WTC11 (cell line): ENCODE measurements around the gene SF3B1. TPM values are rescaled to one million over a fixed set of nuclear protein-coding genes. Genes with fewer than 3 reads are reported as not detected.

Source experiments
- ATAC-seq: fragments of 200-7000 bp; cut with Tn5 transposase; 2 replicates; pipeline ENCODE4 v1.10.0; 2021; ENCODE audit warnings: mild to moderate bottlenecking, moderate library complexity
- CTCF ChIA-PET: fragments of 300-600 bp; sonication (Branson Sonifier 250); formaldehyde crosslinking; loops from one replicate; lab custom pipeline; 2021; ENCODE audit warnings: antibody characterized with exemption; lab: Charles Lee
- POLR2A ChIA-PET: fragments of 350-600 bp; sonication (Branson Sonifier 250); formaldehyde crosslinking; loops from one replicate; lab custom pipeline; 2021; ENCODE audit warnings: antibody characterized with exemption; lab: Charles Lee
- DNase-seq: peaks from one replicate; pipeline ENCODE4 v3.0.0; 2021; ENCODE audit warnings: low spot score
- H3K27ac Mint-ChIP-seq: 2 replicates; pipeline ENCODE4 v1.8.0; 2021; ENCODE audit warnings: mixed read lengths
- H3K27me3 Mint-ChIP-seq: 2 replicates; pipeline ENCODE4 v1.8.0; 2021; ENCODE audit warnings: low read depth, mild to moderate bottlenecking, moderate library complexity, mixed read lengths
- H3K36me3 Mint-ChIP-seq: 2 replicates; pipeline ENCODE4 v1.8.0; 2021; ENCODE audit warnings: mixed read lengths
- H3K4me1 Mint-ChIP-seq: 2 replicates; pipeline ENCODE4 v1.8.0; 2022; ENCODE audit warnings: mixed read lengths
- H3K4me3 Mint-ChIP-seq: 2 replicates; pipeline ENCODE4 v1.8.0; 2021; ENCODE audit warnings: mild to moderate bottlenecking, moderate library complexity, mixed read lengths
- H3K9me3 Mint-ChIP-seq: 2 replicates; pipeline ENCODE4 v1.8.0; 2021; ENCODE audit warnings: mixed read lengths
- ATF1 ChIP-seq: sonication (generic); formaldehyde crosslinking; IDR thresholded peaks from 2 replicates; pipeline ENCODE4 v1.8.1; 2023; ENCODE audit warnings: mild to moderate bottlenecking, moderate library complexity, missing genetic modification reagents
- FOXK1 ChIP-seq: sonication (generic); formaldehyde crosslinking; IDR thresholded peaks from 2 replicates; pipeline ENCODE4 v1.8.0; 2022; ENCODE audit warnings: mild to moderate bottlenecking, moderate library complexity, missing genetic modification reagents
- HMGA2 ChIP-seq: fragments of 250-450 bp; sonication (Bioruptor Pico); IDR thresholded peaks from 2 replicates; pipeline ENCODE4 v1.4.0; 2021; ENCODE audit warnings: mild to moderate bottlenecking, moderate library complexity
- MYBL2 ChIP-seq: sonication (generic); formaldehyde crosslinking; IDR thresholded peaks from 2 replicates; pipeline ENCODE4 v1.8.1; 2023; ENCODE audit warnings: mild to moderate bottlenecking, moderate library complexity, missing genetic modification reagents
- NR1H2 ChIP-seq: sonication (generic); formaldehyde crosslinking; IDR thresholded peaks from 2 replicates; pipeline ENCODE4 v1.9.0; 2021; ENCODE audit warnings: mild to moderate bottlenecking, moderate library complexity, missing genetic modification reagents
- RORB ChIP-seq: fragments of 250-450 bp; sonication (Bioruptor Pico); IDR thresholded peaks from 2 replicates; pipeline ENCODE4 v1.9.0; 2021; ENCODE audit warnings: mild to moderate bottlenecking
- TEAD4 ChIP-seq: sonication (generic); formaldehyde crosslinking; IDR thresholded peaks from 2 replicates; pipeline ENCODE4 v1.8.0; 2022; ENCODE audit warnings: mild to moderate bottlenecking, missing genetic modification reagents
- ZNF263 ChIP-seq: sonication (generic); formaldehyde crosslinking; IDR thresholded peaks from 2 replicates; pipeline ENCODE4 v1.8.1; 2022; ENCODE audit warnings: low read depth, mild to moderate bottlenecking, moderate library complexity, missing genetic modification reagents
- ZNF671 ChIP-seq: fragments of 250-450 bp; sonication (Bioruptor Pico); IDR thresholded peaks from 2 replicates; pipeline ENCODE4 v1.8.0; 2021; ENCODE audit warnings: mild to moderate bottlenecking
- total RNA-seq: library from RNA; stranded (reverse); gene quantifications from 3 replicates; pipeline ENCODE4 v1.2.3, GENCODE V29; 2021
- TF ChIP-seq, protein P1 (sequence below): fragments of 250-450 bp; sonication (Bioruptor Pico); IDR thresholded peaks from 2 replicates; pipeline ENCODE4 v1.9.0; 2021; ENCODE audit warnings: mild to moderate bottlenecking, borderline replicate concordance
- TF ChIP-seq, protein P2 (sequence below): sonication (generic); formaldehyde crosslinking; IDR thresholded peaks from 2 replicates; pipeline ENCODE4 v1.8.0; 2023; ENCODE audit warnings: missing genetic modification reagents
- TF ChIP-seq, protein P3 (sequence below): fragments of 200-600 bp; IDR thresholded peaks from 2 replicates; pipeline ENCODE4 v1.8.0; 2022; ENCODE audit warnings: antibody characterized with exemption
- TF ChIP-seq, protein P4 (sequence below): sonication (generic); formaldehyde crosslinking; IDR thresholded peaks from 2 replicates; pipeline ENCODE4 v1.8.1; 2023; ENCODE audit warnings: mild to moderate bottlenecking, missing genetic modification reagents, moderate library complexity
- TF ChIP-seq, protein P5 (sequence below): sonication (generic); formaldehyde crosslinking; IDR thresholded peaks from 2 replicates; pipeline ENCODE4 v1.8.0; 2022; ENCODE audit warnings: missing genetic modification reagents
- TF ChIP-seq, protein P6 (sequence below): fragments of 250-450 bp; sonication (Bioruptor Pico); conservative IDR thresholded peaks from 2 replicates; pipeline ENCODE4 v1.9.0; 2021; ENCODE audit warnings: mild to moderate bottlenecking
- TF ChIP-seq, protein P7 (sequence below): sonication (generic); formaldehyde crosslinking; IDR thresholded peaks from 2 replicates; pipeline ENCODE4 v1.8.1; 2022; ENCODE audit warnings: low read depth, mild to moderate bottlenecking, moderate library complexity, missing genetic modification reagents, borderline replicate concordance

The SF3B1 gene
- total RNA-seq, 1 experiment from 2014 or later, result 321 TPM

DNA sequence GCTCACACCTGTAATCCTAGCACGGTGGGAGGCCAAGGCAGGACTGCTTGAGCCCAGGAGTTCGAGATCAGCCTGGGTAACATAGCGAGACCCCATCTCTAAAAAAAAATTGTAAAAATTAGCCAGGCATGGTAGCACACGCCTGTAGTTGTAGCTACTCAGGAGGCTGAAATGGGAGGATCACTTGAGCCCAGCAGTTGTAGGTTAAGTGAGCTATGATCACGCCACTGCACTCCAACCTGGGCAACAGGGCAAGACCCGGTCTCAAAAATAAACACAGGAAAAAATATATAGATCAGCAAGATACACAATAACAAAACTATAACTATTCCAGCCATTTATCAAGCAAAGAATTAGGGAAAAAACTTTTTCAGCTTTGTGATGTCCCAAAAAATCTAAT, 3.0 kb downstream of the SF3B1 start (continued):
- TF ChIP-seq, protein P1, sequence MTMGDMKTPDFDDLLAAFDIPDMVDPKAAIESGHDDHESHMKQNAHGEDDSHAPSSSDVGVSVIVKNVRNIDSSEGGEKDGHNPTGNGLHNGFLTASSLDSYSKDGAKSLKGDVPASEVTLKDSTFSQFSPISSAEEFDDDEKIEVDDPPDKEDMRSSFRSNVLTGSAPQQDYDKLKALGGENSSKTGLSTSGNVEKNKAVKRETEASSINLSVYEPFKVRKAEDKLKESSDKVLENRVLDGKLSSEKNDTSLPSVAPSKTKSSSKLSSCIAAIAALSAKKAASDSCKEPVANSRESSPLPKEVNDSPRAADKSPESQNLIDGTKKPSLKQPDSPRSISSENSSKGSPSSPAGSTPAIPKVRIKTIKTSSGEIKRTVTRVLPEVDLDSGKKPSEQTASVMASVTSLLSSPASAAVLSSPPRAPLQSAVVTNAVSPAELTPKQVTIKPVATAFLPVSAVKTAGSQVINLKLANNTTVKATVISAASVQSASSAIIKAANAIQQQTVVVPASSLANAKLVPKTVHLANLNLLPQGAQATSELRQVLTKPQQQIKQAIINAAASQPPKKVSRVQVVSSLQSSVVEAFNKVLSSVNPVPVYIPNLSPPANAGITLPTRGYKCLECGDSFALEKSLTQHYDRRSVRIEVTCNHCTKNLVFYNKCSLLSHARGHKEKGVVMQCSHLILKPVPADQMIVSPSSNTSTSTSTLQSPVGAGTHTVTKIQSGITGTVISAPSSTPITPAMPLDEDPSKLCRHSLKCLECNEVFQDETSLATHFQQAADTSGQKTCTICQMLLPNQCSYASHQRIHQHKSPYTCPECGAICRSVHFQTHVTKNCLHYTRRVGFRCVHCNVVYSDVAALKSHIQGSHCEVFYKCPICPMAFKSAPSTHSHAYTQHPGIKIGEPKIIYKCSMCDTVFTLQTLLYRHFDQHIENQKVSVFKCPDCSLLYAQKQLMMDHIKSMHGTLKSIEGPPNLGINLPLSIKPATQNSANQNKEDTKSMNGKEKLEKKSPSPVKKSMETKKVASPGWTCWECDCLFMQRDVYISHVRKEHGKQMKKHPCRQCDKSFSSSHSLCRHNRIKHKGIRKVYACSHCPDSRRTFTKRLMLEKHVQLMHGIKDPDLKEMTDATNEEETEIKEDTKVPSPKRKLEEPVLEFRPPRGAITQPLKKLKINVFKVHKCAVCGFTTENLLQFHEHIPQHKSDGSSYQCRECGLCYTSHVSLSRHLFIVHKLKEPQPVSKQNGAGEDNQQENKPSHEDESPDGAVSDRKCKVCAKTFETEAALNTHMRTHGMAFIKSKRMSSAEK, result no peak
- TF ChIP-seq NR1H2 (CRISPR knock-in tag), result no peak

DNA sequence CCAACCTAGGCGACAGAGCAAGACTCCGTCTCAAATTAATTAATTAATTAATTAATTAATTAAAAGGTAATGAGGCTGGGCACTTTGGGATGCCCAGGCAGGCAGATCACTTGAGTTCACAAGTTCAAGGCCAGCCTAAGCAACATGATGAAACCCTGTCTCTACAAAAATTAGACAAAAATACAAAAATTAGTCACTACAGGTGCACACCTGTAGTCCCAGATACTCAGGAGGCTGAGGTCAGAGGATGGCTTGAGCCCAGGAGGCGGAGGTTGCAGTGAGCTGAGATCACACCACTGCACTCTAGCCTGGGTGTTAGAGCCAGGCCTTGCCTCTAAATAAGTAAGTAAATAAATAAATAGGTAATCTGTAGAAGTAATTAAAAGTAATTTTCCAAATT, 6.8 kb downstream of the SF3B1 start:
- TF ChIP-seq, protein P2, sequence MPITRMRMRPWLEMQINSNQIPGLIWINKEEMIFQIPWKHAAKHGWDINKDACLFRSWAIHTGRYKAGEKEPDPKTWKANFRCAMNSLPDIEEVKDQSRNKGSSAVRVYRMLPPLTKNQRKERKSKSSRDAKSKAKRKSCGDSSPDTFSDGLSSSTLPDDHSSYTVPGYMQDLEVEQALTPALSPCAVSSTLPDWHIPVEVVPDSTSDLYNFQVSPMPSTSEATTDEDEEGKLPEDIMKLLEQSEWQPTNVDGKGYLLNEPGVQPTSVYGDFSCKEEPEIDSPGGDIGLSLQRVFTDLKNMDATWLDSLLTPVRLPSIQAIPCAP (CRISPR knock-in tag), result no peak
- TF ChIP-seq, protein P3, sequence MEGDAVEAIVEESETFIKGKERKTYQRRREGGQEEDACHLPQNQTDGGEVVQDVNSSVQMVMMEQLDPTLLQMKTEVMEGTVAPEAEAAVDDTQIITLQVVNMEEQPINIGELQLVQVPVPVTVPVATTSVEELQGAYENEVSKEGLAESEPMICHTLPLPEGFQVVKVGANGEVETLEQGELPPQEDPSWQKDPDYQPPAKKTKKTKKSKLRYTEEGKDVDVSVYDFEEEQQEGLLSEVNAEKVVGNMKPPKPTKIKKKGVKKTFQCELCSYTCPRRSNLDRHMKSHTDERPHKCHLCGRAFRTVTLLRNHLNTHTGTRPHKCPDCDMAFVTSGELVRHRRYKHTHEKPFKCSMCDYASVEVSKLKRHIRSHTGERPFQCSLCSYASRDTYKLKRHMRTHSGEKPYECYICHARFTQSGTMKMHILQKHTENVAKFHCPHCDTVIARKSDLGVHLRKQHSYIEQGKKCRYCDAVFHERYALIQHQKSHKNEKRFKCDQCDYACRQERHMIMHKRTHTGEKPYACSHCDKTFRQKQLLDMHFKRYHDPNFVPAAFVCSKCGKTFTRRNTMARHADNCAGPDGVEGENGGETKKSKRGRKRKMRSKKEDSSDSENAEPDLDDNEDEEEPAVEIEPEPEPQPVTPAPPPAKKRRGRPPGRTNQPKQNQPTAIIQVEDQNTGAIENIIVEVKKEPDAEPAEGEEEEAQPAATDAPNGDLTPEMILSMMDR, result no peak
- Mint-ChIP-seq H3K4me1 (peaks cover 51% of the 10 kb centered on the region), H3K36me3 (peaks cover 21% of the 10 kb centered on the region), H3K9me3 (no peaks in the 10 kb centered on the region), H3K27ac (no peak overlapping the region), H3K27me3 (no peaks in the 10 kb centered on the region), H3K4me3 (no peak overlapping the region)
- ATAC-seq (no peak), DNase-seq (no peak)
- ChIA-PET POLR2A (no interaction called here), CTCF (no interaction called here)

DNA sequence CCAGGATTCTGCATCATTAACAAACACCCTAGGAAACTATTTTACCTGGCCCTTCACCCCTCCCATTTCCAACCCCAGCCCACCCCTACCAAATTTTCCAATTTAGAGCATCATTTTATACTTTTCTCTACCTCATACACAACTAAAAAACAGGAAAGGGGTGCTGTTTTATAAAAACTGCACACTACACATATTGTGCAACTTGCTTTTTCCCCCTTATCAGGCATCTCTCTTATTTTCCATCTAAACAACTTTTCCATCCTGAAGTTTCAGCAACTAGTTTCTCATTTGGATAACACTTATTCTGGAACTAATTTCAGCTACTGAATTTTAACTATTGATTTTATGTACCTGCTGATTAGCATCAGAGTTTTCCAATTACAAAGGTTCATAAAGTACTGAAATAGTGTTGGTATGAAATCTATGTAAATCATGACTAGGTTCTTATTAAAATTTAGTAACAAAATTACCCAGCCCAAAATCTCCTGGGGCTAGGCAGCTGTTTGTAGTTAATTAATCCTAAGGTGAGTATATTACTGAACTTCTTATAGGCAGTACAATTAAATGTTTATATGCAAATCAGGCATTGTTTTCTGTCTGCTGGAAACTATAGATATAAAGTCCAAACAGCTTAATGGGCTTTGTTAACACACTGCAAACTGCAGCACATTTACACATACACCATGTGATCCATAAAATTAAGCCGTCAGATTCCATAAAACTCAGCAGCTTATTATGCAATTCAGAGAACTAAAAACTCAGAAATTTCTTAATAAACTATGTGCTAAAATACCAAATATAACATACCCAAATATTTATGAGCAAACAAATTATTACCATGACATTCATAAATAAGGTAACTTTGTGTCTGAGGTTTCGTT, 7.9 kb downstream of the SF3B1 start:
- Mint-ChIP-seq H3K27ac (peak overlapping the region; percentile 57), H3K36me3 (peaks cover 23% of the 10 kb centered on the region), H3K9me3 (no peaks in the 10 kb centered on the region), H3K27me3 (no peaks in the 10 kb centered on the region), H3K4me1 (peaks cover 41% of the 10 kb centered on the region), H3K4me3 (no peak overlapping the region)
- no peak for DNase-seq
- ATAC-seq, result no peak
- ChIA-PET POLR2A (no interaction called here), CTCF (no interaction called here)
- TF ChIP-seq ZNF671 (CRISPR knock-in tag), result no peak
- no peak for TF ChIP-seq MYBL2 (CRISPR knock-in tag)
- no peak for TF ChIP-seq HMGA2
- TF ChIP-seq ATF1, result no peak
- no peak for TF ChIP-seq RORB (CRISPR knock-in tag)
- no peak for TF ChIP-seq FOXK1 (CRISPR knock-in tag)
- TF ChIP-seq, protein P4, sequence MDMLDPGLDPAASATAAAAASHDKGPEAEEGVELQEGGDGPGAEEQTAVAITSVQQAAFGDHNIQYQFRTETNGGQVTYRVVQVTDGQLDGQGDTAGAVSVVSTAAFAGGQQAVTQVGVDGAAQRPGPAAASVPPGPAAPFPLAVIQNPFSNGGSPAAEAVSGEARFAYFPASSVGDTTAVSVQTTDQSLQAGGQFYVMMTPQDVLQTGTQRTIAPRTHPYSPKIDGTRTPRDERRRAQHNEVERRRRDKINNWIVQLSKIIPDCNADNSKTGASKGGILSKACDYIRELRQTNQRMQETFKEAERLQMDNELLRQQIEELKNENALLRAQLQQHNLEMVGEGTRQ (CRISPR knock-in tag), result no peak
- TF ChIP-seq, protein P5, sequence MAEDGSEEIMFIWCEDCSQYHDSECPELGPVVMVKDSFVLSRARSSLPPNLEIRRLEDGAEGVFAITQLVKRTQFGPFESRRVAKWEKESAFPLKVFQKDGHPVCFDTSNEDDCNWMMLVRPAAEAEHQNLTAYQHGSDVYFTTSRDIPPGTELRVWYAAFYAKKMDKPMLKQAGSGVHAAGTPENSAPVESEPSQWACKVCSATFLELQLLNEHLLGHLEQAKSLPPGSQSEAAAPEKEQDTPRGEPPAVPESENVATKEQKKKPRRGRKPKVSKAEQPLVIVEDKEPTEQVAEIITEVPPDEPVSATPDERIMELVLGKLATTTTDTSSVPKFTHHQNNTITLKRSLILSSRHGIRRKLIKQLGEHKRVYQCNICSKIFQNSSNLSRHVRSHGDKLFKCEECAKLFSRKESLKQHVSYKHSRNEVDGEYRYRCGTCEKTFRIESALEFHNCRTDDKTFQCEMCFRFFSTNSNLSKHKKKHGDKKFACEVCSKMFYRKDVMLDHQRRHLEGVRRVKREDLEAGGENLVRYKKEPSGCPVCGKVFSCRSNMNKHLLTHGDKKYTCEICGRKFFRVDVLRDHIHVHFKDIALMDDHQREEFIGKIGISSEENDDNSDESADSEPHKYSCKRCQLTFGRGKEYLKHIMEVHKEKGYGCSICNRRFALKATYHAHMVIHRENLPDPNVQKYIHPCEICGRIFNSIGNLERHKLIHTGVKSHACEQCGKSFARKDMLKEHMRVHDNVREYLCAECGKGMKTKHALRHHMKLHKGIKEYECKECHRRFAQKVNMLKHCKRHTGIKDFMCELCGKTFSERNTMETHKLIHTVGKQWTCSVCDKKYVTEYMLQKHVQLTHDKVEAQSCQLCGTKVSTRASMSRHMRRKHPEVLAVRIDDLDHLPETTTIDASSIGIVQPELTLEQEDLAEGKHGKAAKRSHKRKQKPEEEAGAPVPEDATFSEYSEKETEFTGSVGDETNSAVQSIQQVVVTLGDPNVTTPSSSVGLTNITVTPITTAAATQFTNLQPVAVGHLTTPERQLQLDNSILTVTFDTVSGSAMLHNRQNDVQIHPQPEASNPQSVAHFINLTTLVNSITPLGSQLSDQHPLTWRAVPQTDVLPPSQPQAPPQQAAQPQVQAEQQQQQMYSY (CRISPR knock-in tag), result no peak
- TF ChIP-seq, protein P6, sequence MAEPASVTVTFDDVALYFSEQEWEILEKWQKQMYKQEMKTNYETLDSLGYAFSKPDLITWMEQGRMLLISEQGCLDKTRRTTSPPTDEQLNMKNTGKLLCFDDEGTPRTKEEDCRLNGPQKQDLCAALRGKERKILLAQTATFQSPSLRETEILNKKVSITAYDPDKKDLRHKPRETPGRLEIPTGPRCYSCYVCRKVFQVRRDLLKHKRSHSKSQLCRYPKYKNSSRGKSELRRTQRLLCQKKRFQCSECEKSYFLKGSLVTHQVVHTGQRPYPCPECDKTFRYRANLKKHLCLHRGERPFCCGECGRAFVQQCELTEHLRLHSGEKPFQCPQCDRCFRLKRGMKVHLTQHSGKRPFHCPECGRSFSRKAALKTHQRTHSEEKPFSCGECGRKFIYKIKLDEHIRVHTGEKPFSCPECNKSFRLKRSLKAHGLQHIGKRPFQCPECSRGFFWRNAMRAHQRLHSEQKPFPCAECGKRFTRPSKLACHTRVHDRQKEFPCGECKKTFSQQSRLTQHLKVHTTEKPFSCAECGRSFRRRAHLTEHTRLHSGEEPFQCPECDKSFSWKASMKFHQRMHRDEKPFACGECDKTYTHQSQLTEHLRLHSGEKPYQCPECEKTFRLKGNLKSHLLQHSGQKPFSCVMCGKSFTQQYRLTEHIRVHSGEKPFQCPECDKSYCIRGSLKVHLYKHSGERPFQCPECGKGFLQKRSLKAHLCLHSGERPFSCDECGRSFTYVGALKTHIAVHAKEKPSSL, result no peak
- TF ChIP-seq TEAD4 (CRISPR knock-in tag), result no peak
- TF ChIP-seq ZNF263 (CRISPR knock-in tag), result no peak
- TF ChIP-seq, protein P7, sequence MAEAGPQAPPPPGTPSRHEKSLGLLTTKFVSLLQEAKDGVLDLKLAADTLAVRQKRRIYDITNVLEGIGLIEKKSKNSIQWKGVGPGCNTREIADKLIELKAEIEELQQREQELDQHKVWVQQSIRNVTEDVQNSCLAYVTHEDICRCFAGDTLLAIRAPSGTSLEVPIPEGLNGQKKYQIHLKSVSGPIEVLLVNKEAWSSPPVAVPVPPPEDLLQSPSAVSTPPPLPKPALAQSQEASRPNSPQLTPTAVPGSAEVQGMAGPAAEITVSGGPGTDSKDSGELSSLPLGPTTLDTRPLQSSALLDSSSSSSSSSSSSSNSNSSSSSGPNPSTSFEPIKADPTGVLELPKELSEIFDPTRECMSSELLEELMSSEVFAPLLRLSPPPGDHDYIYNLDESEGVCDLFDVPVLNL, result no peak
